VCaP (cell line): ENCODE measurements around the gene BICD1.

Experiments
- H3K27ac ChIP-seq: fragments of 450-650 bp; 2 replicates; pipeline ENCODE4 v1.5.1; 2017
- TF ChIP-seq, protein P1 (sequence below): fragments of 450-650 bp; conservative IDR thresholded peaks from 2 replicates; pipeline ENCODE4 v1.5.1; 2017; ENCODE audit warnings: mild to moderate bottlenecking, moderate library complexity

Gene BICD1

DNA sequence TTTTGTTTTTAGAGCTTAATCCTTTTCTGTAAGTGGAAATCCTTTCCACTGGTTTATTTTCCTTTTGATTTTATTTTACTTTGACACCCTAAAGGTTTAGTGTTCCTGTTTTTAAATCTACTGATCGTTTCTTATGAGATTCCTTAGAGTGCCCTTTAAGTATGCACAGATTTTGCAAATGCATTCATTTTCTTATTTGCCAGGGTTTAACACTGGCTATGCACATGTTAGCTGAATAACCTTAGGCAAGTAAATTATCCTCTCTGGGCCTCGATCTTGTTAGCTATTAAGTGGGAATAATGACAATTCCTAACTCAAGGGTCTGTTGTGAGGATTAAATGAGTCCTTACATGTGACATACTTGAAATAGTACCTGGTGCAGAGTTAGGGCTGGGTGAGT lies 136.0 kb downstream of the BICD1 start:
- TF ChIP-seq, protein P1, sequence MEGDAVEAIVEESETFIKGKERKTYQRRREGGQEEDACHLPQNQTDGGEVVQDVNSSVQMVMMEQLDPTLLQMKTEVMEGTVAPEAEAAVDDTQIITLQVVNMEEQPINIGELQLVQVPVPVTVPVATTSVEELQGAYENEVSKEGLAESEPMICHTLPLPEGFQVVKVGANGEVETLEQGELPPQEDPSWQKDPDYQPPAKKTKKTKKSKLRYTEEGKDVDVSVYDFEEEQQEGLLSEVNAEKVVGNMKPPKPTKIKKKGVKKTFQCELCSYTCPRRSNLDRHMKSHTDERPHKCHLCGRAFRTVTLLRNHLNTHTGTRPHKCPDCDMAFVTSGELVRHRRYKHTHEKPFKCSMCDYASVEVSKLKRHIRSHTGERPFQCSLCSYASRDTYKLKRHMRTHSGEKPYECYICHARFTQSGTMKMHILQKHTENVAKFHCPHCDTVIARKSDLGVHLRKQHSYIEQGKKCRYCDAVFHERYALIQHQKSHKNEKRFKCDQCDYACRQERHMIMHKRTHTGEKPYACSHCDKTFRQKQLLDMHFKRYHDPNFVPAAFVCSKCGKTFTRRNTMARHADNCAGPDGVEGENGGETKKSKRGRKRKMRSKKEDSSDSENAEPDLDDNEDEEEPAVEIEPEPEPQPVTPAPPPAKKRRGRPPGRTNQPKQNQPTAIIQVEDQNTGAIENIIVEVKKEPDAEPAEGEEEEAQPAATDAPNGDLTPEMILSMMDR, result no peak
- no peak overlapping the region; the same call in 1 of the 2 replicates for H3K27ac ChIP-seq

DNA sequence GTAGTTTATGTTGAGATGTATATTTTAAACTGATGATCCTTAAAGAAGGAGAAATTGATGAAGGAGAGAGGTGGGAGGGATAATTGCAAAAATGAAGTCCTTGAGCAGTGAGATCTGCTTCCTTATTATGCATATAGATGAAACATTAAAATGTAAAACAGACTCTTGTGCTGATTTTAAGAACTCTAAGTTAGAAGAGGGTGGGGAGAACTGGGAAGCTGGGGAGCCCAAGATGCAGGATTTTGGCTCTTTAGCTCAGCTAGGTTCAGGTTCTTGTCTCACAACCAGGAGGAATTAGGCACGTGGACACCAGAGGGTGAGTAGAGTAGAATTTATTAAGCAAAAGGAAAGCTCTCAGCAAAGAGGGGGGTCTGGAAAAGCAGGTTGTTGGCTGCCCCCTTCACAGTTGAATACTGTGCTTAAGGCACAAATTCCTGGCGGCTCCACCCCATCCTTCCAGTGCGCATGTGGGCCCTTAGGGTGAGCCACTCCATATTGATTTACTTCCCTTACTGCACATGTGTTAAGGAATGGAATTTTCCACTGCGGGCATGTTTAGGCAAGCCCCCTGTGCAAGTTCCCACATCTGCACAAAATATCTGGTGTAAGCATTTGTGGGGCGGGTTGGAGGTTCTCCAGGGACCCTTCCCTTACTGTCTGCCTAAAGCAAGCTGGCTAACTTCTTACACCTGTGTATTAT lies 141.9 kb downstream of the BICD1 start:
- TF ChIP-seq, protein P1, result no peak
- H3K27ac ChIP-seq, result peak overlapping the region; percentile 32; the same call in 1 of the 2 replicates

DNA sequence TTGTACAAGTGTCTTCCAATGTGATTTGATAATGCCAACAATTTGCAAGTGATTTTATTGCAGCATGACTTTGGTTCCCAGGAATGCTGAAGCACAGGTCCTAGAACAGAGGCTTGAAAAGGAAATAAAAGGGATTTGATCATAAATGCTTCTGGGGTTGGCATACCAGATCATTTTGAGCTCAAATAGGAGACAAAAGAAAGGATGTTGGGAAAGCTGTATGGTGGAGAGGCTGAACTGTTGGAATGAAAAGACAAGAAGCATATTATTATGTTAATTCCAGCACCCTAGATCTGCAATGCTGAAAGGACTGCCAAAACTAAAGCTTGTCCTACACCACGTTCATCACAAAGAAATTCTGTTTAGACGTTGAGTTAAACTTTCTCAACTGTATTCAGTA lies 143.1 kb downstream of the BICD1 start:
- TF ChIP-seq, protein P1, result no peak
- H3K27ac ChIP-seq, result peak overlapping the region; percentile 32; the same call in 1 of the 2 replicates

DNA sequence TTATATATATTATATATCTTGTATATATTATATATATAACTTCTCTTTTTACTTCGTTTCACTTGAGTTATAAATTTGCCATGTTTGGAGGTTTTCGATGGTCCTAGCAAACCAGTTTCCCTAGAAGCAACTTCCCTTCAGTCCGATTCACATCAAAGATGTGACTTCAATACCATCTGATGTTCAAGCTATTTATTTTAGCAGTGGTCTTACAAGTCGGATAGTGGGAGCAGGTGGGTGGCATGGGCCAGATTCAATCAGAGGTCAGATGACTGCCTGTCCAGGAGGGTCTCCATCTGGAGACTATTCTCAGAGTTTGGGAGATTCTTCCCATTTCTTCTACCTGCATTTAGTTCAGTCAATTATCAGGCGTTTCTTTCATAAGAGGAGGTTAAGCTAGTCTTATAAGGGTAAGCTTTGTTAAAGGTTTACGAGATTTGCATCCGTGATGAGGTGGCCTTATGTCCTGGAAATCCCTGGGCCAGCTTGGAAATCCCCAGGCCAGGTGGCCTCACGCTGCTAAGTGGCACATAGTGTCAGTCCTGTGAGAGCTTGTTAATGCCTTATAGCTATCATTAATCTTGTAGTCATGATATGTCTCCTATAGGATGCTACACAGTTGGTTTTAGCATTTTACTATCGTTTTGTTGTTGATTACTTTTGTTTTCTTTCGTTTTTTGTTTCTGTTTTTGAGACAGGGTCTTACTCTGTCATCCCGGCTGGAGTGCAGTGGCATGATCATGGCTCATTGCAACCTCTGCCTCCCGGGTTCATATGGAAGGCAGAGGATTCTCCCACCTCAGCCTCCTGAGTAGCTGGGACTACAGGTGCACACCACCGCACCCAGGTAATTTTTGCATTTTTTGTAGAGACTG lies 145.8 kb downstream of the BICD1 start:
- peak overlapping the region; percentile 52 for H3K27ac ChIP-seq
- TF ChIP-seq, protein P1, result no peak

DNA sequence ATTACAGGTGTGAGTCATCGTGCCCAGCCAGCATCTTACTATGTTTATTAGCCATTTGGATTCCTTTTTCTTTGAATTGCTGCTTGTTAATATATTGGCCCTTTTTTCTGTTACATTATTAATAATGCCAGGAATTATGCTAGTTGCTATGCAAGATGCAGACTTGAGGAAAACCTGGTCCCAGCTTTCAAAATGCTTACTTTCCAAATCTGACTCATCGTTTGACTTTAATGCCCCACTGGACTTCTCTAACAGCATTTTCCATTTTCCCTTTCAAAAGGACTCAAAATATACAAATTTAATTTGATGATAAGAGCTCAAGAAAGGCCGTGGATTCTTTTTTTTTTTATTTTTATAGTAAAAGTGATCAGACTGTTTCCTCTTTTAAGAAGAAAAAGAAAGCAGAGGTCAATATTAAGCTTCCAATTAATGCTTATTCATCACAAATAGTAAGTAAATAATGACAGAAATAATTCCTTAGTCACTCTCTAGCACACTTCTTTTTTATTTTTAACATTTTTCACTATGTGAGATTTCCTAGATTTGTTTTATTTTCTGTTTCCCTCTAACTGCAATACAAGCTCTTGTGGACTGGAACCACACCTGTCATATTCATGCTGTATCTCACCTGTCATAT lies 146.6 kb downstream of the BICD1 start:
- TF ChIP-seq, protein P1, result no peak
- H3K27ac ChIP-seq, result peak overlapping the region; percentile 52

DNA sequence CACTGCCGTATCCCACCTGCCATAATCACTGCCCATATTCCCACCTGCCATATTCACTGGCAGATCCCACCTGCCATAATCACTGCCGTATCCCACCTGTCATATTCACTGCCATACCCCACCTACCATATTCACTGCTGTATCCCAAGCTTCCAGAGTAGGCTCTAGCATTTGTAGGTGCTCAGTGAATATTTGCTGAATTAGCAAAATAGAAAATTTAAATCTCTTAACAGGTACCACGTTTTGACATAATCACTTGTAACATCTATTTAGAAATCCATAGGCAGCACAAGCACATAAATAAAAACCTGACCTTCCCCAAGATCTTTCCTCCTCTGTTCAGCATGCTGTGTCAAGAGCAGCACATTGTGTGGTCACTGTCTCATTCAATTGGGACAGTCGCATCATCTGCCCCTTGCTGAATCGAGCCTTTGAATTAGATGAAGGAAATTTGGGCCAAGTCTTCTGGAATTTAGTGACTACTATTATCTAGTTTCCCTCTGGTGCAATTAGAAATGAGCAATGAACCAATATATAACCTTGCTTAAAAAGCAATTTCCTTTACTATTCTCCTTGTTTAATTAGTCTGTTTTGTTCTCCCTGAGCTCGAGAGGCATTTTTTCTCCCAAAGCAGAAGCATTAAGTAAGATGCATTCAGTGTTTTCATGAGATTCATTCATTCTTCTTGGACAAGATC lies 147.8 kb downstream of the BICD1 start:
- no peak overlapping the region for H3K27ac ChIP-seq
- TF ChIP-seq, protein P1, result no peak
